Ishikawa (cell line): ENCODE results near the gene PLCB1.

Source experiments
- EGR1 ChIP-seq: IDR thresholded peaks from 2 replicates; pipeline ENCODE4 v1.6.1; 2012
- REST ChIP-seq: IDR thresholded peaks from 2 replicates; pipeline ENCODE4 v1.6.1; 2012; ENCODE audit warnings: low read depth, mild to moderate bottlenecking
- TAF1 ChIP-seq: IDR thresholded peaks from 2 replicates; pipeline ENCODE4 v1.6.1; 2012; ENCODE audit warnings: low read depth, mild to moderate bottlenecking
- YY1 ChIP-seq: IDR thresholded peaks from 2 replicates; pipeline ENCODE4 v1.6.1; 2012; ENCODE audit warnings: low read depth
- TF ChIP-seq, protein P1 (sequence below): IDR thresholded peaks from 2 replicates; pipeline ENCODE4 v1.6.1; 2012

GRCh38 chr20:8395956-8396355 lies 263.9 kb downstream of the PLCB1 start:
- TF ChIP-seq REST (no peak), YY1 (no peak), TAF1 (no peak), EGR1 (no peak)
- TF ChIP-seq, protein P1, sequence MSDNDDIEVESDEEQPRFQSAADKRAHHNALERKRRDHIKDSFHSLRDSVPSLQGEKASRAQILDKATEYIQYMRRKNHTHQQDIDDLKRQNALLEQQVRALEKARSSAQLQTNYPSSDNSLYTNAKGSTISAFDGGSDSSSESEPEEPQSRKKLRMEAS: no peak
